ENCODE measurements around the gene HERC3. TPM values are rescaled to one million over a fixed set of nuclear protein-coding genes. Genes with fewer than 3 reads are reported as not detected.

Gene HERC3
- 4.9 TPM for polyA plus RNA-seq (2013, experiment 1 of 2)
- polyA plus RNA-seq (2013, experiment 2 of 2): 5.1 TPM

DNA sequence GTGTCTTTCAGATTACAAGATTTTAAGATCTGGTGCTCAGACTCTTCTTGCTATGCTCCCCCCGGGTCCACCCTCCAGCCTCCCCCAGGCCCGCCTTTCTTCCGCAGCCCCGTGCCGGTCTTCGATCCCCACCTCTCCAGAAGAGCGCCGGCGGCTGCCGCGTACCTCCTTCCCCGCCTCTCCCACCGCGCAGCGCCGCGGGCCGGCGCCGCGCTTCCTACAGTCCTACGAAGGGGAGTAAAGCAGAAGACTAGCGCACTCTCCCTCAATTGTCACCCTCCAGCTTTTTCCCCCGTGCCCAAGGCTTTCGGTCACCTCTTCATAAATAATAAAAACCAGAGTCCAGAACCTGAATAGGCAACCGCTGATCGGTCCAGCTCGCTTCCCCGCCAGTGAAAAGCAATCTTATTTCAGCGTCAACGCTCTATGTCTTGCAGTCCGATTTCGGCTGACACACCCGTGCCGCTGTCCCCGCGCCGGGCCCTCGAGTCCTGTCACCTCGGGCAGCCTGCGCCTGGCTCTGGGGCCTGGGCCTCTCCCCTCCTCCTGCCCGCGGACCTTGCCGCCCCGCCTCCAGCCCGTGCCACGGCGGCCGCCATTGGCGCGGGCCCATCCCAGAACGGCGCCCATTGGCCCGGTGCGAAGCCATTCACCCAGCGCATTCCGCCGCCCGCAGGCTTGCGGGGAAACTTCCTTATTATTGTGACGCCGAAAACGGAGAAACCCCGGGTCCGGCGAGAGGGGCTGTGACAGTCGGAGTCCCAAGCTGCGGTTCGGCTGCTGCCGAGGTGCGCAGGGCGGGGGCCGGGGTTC lies at the start of gene HERC3:
HERC3 (plus strand) TSS at position 694 of the 813 bp plus-strand sequence. CDS start 13,344 bp downstream, outside the sequence.
- no peaks in the 10 kb centered on the region for H3K36me3 ChIP-seq (ENCODE audit: control insufficient read depth, insufficient read depth, low read length)
- no peaks in the 10 kb centered on the region for H3K9me3 ChIP-seq (ENCODE audit: control insufficient read depth, low read length)
- H3K4me3 ChIP-seq (ENCODE audit: extremely low read depth, insufficient read depth, low read length, poor library complexity, severe bottlenecking): peak within 1 kb of the TSS; percentile 78
- H3K27ac ChIP-seq (ENCODE audit: low read depth, low read length, severe bottlenecking): no peak within 1 kb of the TSS
- no peaks in the 10 kb centered on the region for H3K4me1 ChIP-seq (ENCODE audit: control insufficient read depth, insufficient read depth, low read length, poor library complexity, severe bottlenecking)
- 0% methylated on average over 52 to 60 of the region's 73 CpGs for WGBS, 2 experiments (ENCODE audit: insufficient coverage in 2 of 2)

DNA sequence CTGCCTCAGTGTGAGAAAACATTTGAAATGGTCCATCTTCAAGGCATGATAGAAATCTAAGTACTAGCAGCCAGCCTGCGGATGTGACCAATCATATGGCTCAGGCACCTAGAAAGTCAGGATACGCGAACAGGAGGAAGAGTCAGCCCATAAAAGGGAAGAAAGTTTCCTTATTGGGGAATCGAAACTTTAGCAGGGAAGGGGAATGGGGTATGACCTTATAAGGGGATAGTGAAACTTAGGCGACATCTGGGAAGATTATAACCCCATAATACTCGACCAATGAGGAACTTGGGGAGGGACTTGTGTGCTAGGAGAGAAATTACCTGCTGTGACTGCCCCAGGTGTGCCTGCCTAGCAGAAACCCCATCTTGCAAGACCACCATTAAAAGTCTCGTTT lies 42.5 kb upstream of the HERC3 start:
- Histone ChIP-seq H3K9me3 (ENCODE audit: control insufficient read depth, low read length) (no peaks in the 10 kb centered on the region), H3K27ac (ENCODE audit: low read depth, low read length, severe bottlenecking) (no peak overlapping the region), H3K4me1 (ENCODE audit: control insufficient read depth, insufficient read depth, low read length, poor library complexity, severe bottlenecking) (no peaks in the 10 kb centered on the region), H3K4me3 (ENCODE audit: extremely low read depth, insufficient read depth, low read length, poor library complexity, severe bottlenecking) (no peak overlapping the region), H3K36me3 (ENCODE audit: control insufficient read depth, insufficient read depth, low read length) (no peaks in the 10 kb centered on the region)
- WGBS, 2 experiments (ENCODE audit: insufficient coverage in 2 of 2): 94 to 97% methylated on average over 3 to 5 of the region's 7 CpGs

DNA sequence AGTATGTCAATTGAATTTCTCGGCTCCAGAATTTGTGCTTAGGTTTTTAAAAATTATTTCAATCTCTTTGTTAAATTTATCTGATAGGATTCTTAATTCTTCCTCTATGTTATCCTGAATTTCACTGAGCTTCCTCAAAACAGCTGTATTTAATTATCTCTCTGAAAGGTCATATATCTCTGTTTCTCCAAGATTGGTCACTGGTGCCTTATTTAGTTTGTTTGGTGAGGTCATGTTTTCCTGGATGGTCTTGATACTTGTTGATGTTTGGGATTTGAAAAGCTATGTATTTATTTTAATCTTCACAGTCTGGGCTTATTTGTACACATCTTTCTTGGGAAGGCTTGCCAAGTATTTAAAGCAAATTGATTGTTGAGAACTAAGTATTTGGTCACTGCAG lies 24.7 kb upstream of the HERC3 start:
- Histone ChIP-seq H3K4me1 (ENCODE audit: control insufficient read depth, insufficient read depth, low read length, poor library complexity, severe bottlenecking) (no peaks in the 10 kb centered on the region), H3K4me3 (ENCODE audit: extremely low read depth, insufficient read depth, low read length, poor library complexity, severe bottlenecking) (no peak overlapping the region), H3K27ac (ENCODE audit: low read depth, low read length, severe bottlenecking) (no peak overlapping the region), H3K36me3 (ENCODE audit: control insufficient read depth, insufficient read depth, low read length) (no peaks in the 10 kb centered on the region), H3K9me3 (ENCODE audit: control insufficient read depth, low read length) (no peaks in the 10 kb centered on the region)
- WGBS, 2 experiments (ENCODE audit: insufficient coverage in 2 of 2): no CpG with 5 or more reads among the region's 1 CpG

DNA sequence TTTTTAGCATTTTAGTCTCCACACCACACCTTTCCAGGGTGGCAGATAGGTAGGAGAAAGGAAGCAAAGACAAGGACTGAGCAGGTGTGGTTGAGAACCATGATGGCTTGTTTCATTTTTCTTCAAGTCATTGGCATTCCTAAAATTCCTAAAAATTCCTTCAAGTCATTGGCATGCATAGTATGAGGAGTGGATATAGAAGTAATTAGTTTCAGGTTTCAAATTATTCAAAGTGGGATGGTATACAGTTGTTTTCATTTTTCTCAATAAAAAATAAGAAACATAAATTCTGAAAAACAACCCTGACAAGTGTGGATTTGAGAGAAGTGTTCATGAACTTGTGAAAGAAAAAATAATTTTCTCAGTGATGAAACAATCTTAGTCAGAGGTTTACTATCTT lies 22.3 kb upstream of the HERC3 start:
- Histone ChIP-seq H3K4me1 (ENCODE audit: control insufficient read depth, insufficient read depth, low read length, poor library complexity, severe bottlenecking) (no peaks in the 10 kb centered on the region), H3K4me3 (ENCODE audit: extremely low read depth, insufficient read depth, low read length, poor library complexity, severe bottlenecking) (no peak overlapping the region), H3K36me3 (ENCODE audit: control insufficient read depth, insufficient read depth, low read length) (no peaks in the 10 kb centered on the region), H3K9me3 (ENCODE audit: control insufficient read depth, low read length) (no peaks in the 10 kb centered on the region), H3K27ac (ENCODE audit: low read depth, low read length, severe bottlenecking) (no peak overlapping the region)

DNA sequence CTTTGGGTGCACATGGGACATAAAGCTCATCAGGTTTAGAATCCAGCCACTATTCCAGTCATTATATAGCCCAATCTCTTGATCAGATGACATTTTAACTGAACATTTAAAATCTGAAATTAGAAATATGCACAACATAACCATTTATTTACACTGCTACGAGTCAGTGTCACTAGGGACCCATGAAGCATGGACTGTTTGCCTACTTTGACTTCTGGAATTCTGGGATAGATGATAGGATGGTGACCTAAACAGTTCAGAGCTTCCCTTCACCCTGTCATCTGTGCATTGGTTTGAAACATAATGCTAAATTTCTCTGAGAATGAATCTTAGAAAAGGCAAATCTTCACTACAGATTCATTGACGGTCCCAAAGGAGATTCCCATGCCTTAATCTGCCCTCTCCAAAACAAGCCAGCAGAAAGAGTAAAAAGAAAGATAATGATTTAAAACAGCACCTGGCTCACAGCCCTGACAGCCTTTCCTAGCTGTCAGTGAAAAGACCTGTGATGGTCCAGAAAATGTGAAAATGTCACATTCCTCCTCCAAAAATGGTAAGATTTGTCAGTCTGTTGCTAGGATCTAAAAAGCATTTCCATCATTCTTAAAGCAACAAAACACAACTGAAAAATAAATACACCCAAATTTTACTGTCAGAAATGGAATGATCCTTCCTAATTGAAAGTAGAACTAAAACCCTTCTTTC lies 18.9 kb upstream of the HERC3 start:
- Histone ChIP-seq H3K4me1 (ENCODE audit: control insufficient read depth, insufficient read depth, low read length, poor library complexity, severe bottlenecking) (no peaks in the 10 kb centered on the region), H3K9me3 (ENCODE audit: control insufficient read depth, low read length) (no peaks in the 10 kb centered on the region), H3K4me3 (ENCODE audit: extremely low read depth, insufficient read depth, low read length, poor library complexity, severe bottlenecking) (no peak overlapping the region), H3K27ac (ENCODE audit: low read depth, low read length, severe bottlenecking) (no peak overlapping the region), H3K36me3 (ENCODE audit: control insufficient read depth, insufficient read depth, low read length) (no peaks in the 10 kb centered on the region)
- 100% methylated on average over 1 of the region's 2 CpGs; no CpG with 5 or more reads in 1 of the 2 experiments for WGBS, 2 experiments (ENCODE audit: insufficient coverage in 2 of 2)

DNA sequence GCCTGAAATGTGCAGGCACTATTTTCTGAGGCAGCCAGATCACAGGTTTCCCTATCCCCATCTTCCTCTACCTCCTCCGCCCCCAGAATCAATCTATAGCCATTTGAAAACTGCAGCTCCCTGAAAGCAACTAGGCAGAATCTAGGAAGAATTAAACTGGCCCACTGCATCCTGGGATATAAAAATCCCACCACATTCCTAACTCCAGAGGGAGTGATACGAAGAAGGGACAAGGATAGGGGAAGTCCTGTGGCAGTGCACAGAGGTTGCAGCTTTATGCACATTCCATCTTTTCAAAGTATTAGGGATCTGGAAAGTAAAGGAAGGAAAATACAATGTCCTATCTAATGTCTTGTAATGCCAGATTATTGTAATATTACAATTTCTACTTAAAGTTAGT lies 18.3 kb upstream of the HERC3 start:
- Histone ChIP-seq H3K36me3 (ENCODE audit: control insufficient read depth, insufficient read depth, low read length) (no peaks in the 10 kb centered on the region), H3K4me1 (ENCODE audit: control insufficient read depth, insufficient read depth, low read length, poor library complexity, severe bottlenecking) (no peaks in the 10 kb centered on the region), H3K4me3 (ENCODE audit: extremely low read depth, insufficient read depth, low read length, poor library complexity, severe bottlenecking) (no peak overlapping the region), H3K9me3 (ENCODE audit: control insufficient read depth, low read length) (no peaks in the 10 kb centered on the region), H3K27ac (ENCODE audit: low read depth, low read length, severe bottlenecking) (no peak overlapping the region)
- 100% methylated on average over 1 of the region's 2 CpGs; no CpG with 5 or more reads in 1 of the 2 experiments for WGBS, 2 experiments (ENCODE audit: insufficient coverage in 2 of 2)

DNA sequence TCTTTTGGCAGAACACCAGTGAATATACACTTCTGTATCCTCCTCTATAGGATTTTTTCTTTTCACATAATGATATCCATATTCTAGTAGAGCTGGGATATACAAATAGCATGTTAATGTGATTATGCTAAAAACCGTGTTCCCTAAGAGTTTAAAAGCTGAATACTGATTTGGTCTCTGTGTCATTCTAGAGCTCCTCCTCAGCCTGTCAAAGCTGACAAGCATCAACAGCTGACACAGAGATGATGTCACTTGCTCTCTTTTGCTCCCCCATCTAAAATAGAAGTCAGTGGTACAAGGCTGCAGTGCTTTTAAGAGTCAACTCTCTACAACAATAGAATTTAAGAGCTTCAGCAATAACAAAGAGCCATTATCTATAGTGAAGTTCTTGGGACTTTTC lies 17.1 kb upstream of the HERC3 start:
- Histone ChIP-seq H3K36me3 (ENCODE audit: control insufficient read depth, insufficient read depth, low read length) (no peaks in the 10 kb centered on the region), H3K9me3 (ENCODE audit: control insufficient read depth, low read length) (no peaks in the 10 kb centered on the region), H3K4me3 (ENCODE audit: extremely low read depth, insufficient read depth, low read length, poor library complexity, severe bottlenecking) (no peak overlapping the region), H3K4me1 (ENCODE audit: control insufficient read depth, insufficient read depth, low read length, poor library complexity, severe bottlenecking) (no peaks in the 10 kb centered on the region), H3K27ac (ENCODE audit: low read depth, low read length, severe bottlenecking) (no peak overlapping the region)
- 60% methylated on average over 1 of the region's 1 CpG; no CpG with 5 or more reads in 1 of the 2 experiments for WGBS, 2 experiments (ENCODE audit: insufficient coverage in 2 of 2)

DNA sequence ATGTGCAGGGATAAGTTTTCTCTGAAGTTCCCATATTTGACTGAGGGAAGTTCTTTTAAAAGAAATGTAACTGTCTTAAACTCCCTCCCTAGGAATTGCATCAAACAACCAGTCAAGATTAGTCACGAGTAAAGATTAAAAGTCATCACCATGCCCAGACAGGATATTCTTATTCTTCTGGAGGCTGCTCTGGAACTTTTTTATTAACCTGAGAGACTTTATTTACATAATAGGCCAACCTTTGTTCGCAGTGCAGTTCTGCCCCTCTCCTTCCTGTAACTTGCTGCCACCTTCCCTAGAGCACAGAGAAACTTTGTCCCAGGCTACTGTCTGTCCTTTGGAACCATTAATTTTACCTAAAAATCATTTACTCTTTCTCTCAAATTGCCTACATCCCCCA lies 9.8 kb upstream of the HERC3 start:
- no peak overlapping the region for H3K27ac ChIP-seq (ENCODE audit: low read depth, low read length, severe bottlenecking)
- H3K4me3 ChIP-seq (ENCODE audit: extremely low read depth, insufficient read depth, low read length, poor library complexity, severe bottlenecking): no peak overlapping the region
- no peaks in the 10 kb centered on the region for H3K9me3 ChIP-seq (ENCODE audit: control insufficient read depth, low read length)
- no peaks in the 10 kb centered on the region for H3K36me3 ChIP-seq (ENCODE audit: control insufficient read depth, insufficient read depth, low read length)
- no peaks in the 10 kb centered on the region for H3K4me1 ChIP-seq (ENCODE audit: control insufficient read depth, insufficient read depth, low read length, poor library complexity, severe bottlenecking)
- 83 to 88% methylated on average over 2 of the region's 2 CpGs for WGBS, 2 experiments (ENCODE audit: insufficient coverage in 2 of 2)

DNA sequence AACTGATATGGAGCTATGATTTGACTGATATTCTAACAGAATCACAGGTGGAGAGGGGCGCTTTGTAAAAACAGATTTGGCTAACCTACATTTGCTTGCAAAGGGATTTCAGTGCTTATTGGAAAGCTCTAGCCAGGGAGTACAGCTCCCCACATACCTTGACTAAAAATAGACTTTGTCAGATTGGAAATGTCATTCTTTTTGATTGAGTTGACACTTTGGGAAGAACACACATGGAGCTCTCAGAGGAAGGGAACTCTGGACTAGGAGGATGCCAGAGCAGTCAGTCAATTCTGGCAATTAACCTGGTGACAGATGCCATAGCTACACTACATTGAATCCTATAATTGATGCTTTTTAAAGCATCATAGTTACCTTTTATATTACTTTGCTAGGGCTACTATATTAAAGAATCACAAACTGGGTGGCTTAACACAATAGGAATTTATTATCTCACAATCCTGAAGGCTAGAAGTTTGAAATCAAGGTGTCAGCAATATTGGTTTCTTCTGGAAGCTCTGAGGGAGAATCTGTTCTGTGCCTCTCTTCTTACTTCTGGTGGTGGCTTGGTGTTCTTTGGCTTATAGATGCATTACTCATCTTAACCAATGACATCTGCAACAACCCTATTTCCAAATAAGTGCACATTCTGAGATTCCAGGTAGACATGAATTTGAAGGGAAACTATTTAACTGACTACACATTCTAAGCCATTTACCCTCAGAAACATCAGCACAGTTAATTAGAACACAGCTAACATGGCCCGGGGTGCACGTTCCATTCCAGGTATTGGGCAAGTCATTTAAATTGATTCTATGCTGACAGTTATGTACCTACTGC lies 8.4 kb upstream of the HERC3 start:
- 94 to 100% methylated on average over 1 to 2 of the region's 3 CpGs for WGBS, 2 experiments (ENCODE audit: insufficient coverage in 2 of 2)
- H3K4me3 ChIP-seq (ENCODE audit: extremely low read depth, insufficient read depth, low read length, poor library complexity, severe bottlenecking): no peak overlapping the region
- H3K9me3 ChIP-seq (ENCODE audit: control insufficient read depth, low read length): no peaks in the 10 kb centered on the region
- H3K4me1 ChIP-seq (ENCODE audit: control insufficient read depth, insufficient read depth, low read length, poor library complexity, severe bottlenecking): no peaks in the 10 kb centered on the region
- no peaks in the 10 kb centered on the region for H3K36me3 ChIP-seq (ENCODE audit: control insufficient read depth, insufficient read depth, low read length)
- no peak overlapping the region for H3K27ac ChIP-seq (ENCODE audit: low read depth, low read length, severe bottlenecking)

DNA sequence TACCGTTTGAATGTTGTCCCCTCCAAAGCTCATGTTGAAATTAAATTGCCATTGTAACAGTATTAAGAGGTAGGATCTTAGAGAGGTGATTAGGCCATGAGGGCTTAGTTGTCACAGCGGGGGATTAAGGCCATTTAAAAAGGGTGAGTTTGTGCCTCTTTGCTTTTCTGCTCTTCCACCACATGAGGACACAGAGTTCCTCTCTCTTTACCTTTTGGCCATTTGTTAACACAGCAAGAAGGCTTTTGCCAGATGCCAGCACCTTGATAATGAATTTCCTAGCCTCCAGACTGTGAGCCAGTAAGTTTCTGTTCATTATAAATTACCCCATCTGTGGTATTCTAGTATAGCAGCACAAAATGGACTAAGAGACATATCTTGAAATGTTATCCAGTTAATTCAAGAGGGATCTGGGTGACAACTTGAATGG lies 7.8 kb upstream of the HERC3 start:
- 88% methylated on average over 1 of the region's 2 CpGs; no CpG with 5 or more reads in 1 of the 2 experiments for WGBS, 2 experiments (ENCODE audit: insufficient coverage in 2 of 2)
- Histone ChIP-seq H3K27ac (ENCODE audit: low read depth, low read length, severe bottlenecking) (no peak overlapping the region), H3K4me3 (ENCODE audit: extremely low read depth, insufficient read depth, low read length, poor library complexity, severe bottlenecking) (no peak overlapping the region), H3K4me1 (ENCODE audit: control insufficient read depth, insufficient read depth, low read length, poor library complexity, severe bottlenecking) (no peaks in the 10 kb centered on the region), H3K36me3 (ENCODE audit: control insufficient read depth, insufficient read depth, low read length) (no peaks in the 10 kb centered on the region), H3K9me3 (ENCODE audit: control insufficient read depth, low read length) (no peaks in the 10 kb centered on the region)
